ENCODE measurements around the gene DNAL4. TPM values are rescaled to one million over a fixed set of nuclear protein-coding genes. Genes with fewer than 3 reads are reported as not detected.
A peak's percentile ranks its signal among the peaks of the same experiment; 100 is the strongest.

The DNAL4 gene
- total RNA-seq, 1 experiment from 2014 or later: 15.6 TPM

GRCh38 chr22:38729946-38730345, 64.0 kb downstream of the DNAL4 start:
- Mint-ChIP-seq H3K36me3 (ENCODE audit: insufficient read depth, unreplicated experiment) (peaks cover 66% of the 10 kb centered on the region), H3K4me3 (ENCODE audit: low read depth, unreplicated experiment) (no peak overlapping the region), H3K9me3 (ENCODE audit: low read depth, unreplicated experiment) (no peaks in the 10 kb centered on the region), H3K27me3 (ENCODE audit: unreplicated experiment) (no peaks in the 10 kb centered on the region), H3K27ac (ENCODE audit: unreplicated experiment) (peak overlapping the region; percentile 45), H3K4me1 (ENCODE audit: low read depth, unreplicated experiment) (no peaks in the 10 kb centered on the region)
- DNase-seq: no peak
- CTCF ChIA-PET: no interaction called here
- intact Hi-C loops (cut with micrococcal nuclease; ENCODE audit: unreplicated experiment): no loop called here
- TF ChIP-seq, protein P1, sequence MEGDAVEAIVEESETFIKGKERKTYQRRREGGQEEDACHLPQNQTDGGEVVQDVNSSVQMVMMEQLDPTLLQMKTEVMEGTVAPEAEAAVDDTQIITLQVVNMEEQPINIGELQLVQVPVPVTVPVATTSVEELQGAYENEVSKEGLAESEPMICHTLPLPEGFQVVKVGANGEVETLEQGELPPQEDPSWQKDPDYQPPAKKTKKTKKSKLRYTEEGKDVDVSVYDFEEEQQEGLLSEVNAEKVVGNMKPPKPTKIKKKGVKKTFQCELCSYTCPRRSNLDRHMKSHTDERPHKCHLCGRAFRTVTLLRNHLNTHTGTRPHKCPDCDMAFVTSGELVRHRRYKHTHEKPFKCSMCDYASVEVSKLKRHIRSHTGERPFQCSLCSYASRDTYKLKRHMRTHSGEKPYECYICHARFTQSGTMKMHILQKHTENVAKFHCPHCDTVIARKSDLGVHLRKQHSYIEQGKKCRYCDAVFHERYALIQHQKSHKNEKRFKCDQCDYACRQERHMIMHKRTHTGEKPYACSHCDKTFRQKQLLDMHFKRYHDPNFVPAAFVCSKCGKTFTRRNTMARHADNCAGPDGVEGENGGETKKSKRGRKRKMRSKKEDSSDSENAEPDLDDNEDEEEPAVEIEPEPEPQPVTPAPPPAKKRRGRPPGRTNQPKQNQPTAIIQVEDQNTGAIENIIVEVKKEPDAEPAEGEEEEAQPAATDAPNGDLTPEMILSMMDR (IDR thresholded peaks at IDR 0.05; ENCODE audit: unreplicated experiment): no peak
- no TSS peak for BruUV-seq (replicated peaks)

GRCh38 chr22:38728871-38729796, 64.8 kb downstream of the DNAL4 start:
- no TSS peak for BruUV-seq (replicated peaks)
- DNase-seq: no peak
- Mint-ChIP-seq H3K27me3 (ENCODE audit: unreplicated experiment) (no peaks in the 10 kb centered on the region), H3K4me3 (ENCODE audit: low read depth, unreplicated experiment) (no peak overlapping the region), H3K9me3 (ENCODE audit: low read depth, unreplicated experiment) (no peaks in the 10 kb centered on the region), H3K27ac (ENCODE audit: unreplicated experiment) (no peak overlapping the region), H3K36me3 (ENCODE audit: insufficient read depth, unreplicated experiment) (peaks cover 66% of the 10 kb centered on the region), H3K4me1 (ENCODE audit: low read depth, unreplicated experiment) (no peaks in the 10 kb centered on the region)
- CTCF ChIA-PET: no interaction called here
- TF ChIP-seq, protein P1 (IDR thresholded peaks at IDR 0.05; ENCODE audit: unreplicated experiment): no peak
- intact Hi-C loops (cut with micrococcal nuclease; ENCODE audit: unreplicated experiment): no loop called here

Other genes starting within 250 kb of the DNAL4 start
- gene DMC1, start 224.0 kb downstream of the DNAL4 start, total RNA-seq (2022): 4.1 and 4.4 TPM in 2 replicates
- 9.6 and 10.8 TPM in 2 replicates for gene FAM227A, start 137.8 kb downstream of the DNAL4 start, total RNA-seq (2022)
- gene CBY1, start 137.5 kb downstream of the DNAL4 start, total RNA-seq (2022): 40.9 and 42.7 TPM in 2 replicates
- gene TOMM22, start 112.2 kb downstream of the DNAL4 start, total RNA-seq (2022): 94.6 and 105 TPM in 2 replicates
- gene JOSD1, start 93.2 kb downstream of the DNAL4 start, total RNA-seq (2022): 58.5 and 70.0 TPM in 2 replicates
- 79.1 and 91.4 TPM in 2 replicates for gene GTPBP1, start 88.2 kb downstream of the DNAL4 start, total RNA-seq (2022)
- gene SUN2, start 38.1 kb downstream of the DNAL4 start, total RNA-seq (2022): 50.7 and 66.3 TPM in 2 replicates
- gene NPTXR, start 49.9 kb upstream of the DNAL4 start, total RNA-seq (2022): 6.1 and 6.6 TPM in 2 replicates
- gene CBX6, start 78.1 kb upstream of the DNAL4 start, total RNA-seq (2022): 140 and 152 TPM in 2 replicates
- gene APOBEC3A, start 163.5 kb upstream of the DNAL4 start, total RNA-seq (2022): not detected in 2 replicates
- 43.2 and 43.3 TPM in 2 replicates for gene APOBEC3B, start 188.2 kb upstream of the DNAL4 start, total RNA-seq (2022)
- 22.2 and 23.7 TPM in 2 replicates for gene APOBEC3C, start 220.1 kb upstream of the DNAL4 start, total RNA-seq (2022)
- 1.1 and 1.8 TPM in 2 replicates for gene APOBEC3D, start 227.0 kb upstream of the DNAL4 start, total RNA-seq (2022)
- 22.2 and 24.1 TPM in 2 replicates for gene APOBEC3F, start 246.7 kb upstream of the DNAL4 start, total RNA-seq (2022)

Measured in Calu3 (cell line).